Rectal smooth muscle tissue (tissue), 1 donor: Measurements from ENCODE around the gene MFSD2B.
"Not testable (repeated sequence)": the region's sequence is repeated elsewhere in the genome, so short reads cannot be mapped to it uniquely, and the experiment has no call there.

Experiments
- H3K27ac ChIP-seq: one replicate; pipeline ENCODE4 v1.7.0; 2013; ENCODE audit warnings: low read depth, low read length, inconsistent platforms
- H3K27me3 ChIP-seq: one replicate; pipeline ENCODE4 v1.7.0; 2013; ENCODE audit warnings: low read length; ENCODE audit not compliant: control insufficient read depth, insufficient read depth
- H3K36me3 ChIP-seq: one replicate; pipeline ENCODE4 v1.7.0; 2013; ENCODE audit warnings: low read length; ENCODE audit not compliant: control insufficient read depth, insufficient read depth
- H3K4me1 ChIP-seq: one replicate; pipeline ENCODE4 v1.7.0; 2013; ENCODE audit warnings: low read length; ENCODE audit not compliant: control insufficient read depth, insufficient read depth
- H3K4me3 ChIP-seq: one replicate; pipeline ENCODE4 v1.7.0; 2013; ENCODE audit warnings: low read length
- H3K9ac ChIP-seq: one replicate; pipeline ENCODE4 v1.7.0; 2013; ENCODE audit warnings: low read length

MFSD2B gene

GRCh38 chr2:24022324-24022974, 12.6 kb downstream of the MFSD2B start:
- Histone ChIP-seq H3K4me3 (no peak overlapping the region), H3K9ac (no peak overlapping the region), H3K27ac (no peak overlapping the region), H3K27me3 (no peaks in the 10 kb centered on the region), H3K36me3 (no peaks in the 10 kb centered on the region), H3K4me1 (no peaks in the 10 kb centered on the region)

GRCh38 chr2:24022975-24023575, 13.2 kb downstream of the MFSD2B start:
- H3K36me3 ChIP-seq = no peaks in the 10 kb centered on the region
- H3K4me3 ChIP-seq = no peak overlapping the region
- no peak overlapping the region for H3K9ac ChIP-seq
- no peaks in the 10 kb centered on the region for H3K4me1 ChIP-seq
- H3K27me3 ChIP-seq = no peaks in the 10 kb centered on the region
- H3K27ac ChIP-seq = no peak overlapping the region

GRCh38 chr2:24024018-24024417, 14.1 kb downstream of the MFSD2B start:
- Histone ChIP-seq H3K9ac (no peak overlapping the region), H3K27ac (no peak overlapping the region), H3K4me3 (no peak overlapping the region), H3K4me1 (no peaks in the 10 kb centered on the region), H3K36me3 (no peaks in the 10 kb centered on the region), H3K27me3 (no peaks in the 10 kb centered on the region)

- Histone ChIP-seq H3K4me3 (no peak overlapping the region), H3K36me3 (peaks cover under 1% of the 10 kb centered on the region), H3K27me3 (no peaks in the 10 kb centered on the region), H3K9ac (no peak overlapping the region), H3K27ac (no peak overlapping the region), H3K4me1 (no peaks in the 10 kb centered on the region)
Observed at GRCh38 chr2:24024996-24025663, 15.2 kb downstream of the MFSD2B start.

- Histone ChIP-seq H3K4me3 (no peak overlapping the region), H3K27ac (no peak overlapping the region), H3K36me3 (peaks cover 11% of the 10 kb centered on the region), H3K4me1 (no peaks in the 10 kb centered on the region), H3K27me3 (no peaks in the 10 kb centered on the region), H3K9ac (no peak overlapping the region)
Observed at GRCh38 chr2:24026233-24026632, 16.3 kb downstream of the MFSD2B start.

GRCh38 chr2:24038786-24039499, 29.1 kb downstream of the MFSD2B start:
- H3K9ac ChIP-seq = no peak overlapping the region
- H3K27ac ChIP-seq = no peak overlapping the region
- no peaks in the 10 kb centered on the region for H3K27me3 ChIP-seq
- H3K36me3 ChIP-seq = peaks cover 6% of the 10 kb centered on the region
- H3K4me1 ChIP-seq = no peaks in the 10 kb centered on the region
- H3K4me3 ChIP-seq = no peak overlapping the region

- Histone ChIP-seq H3K27ac (no peak overlapping the region), H3K4me1 (no peaks in the 10 kb centered on the region), H3K27me3 (no peaks in the 10 kb centered on the region), H3K36me3 (peaks cover 6% of the 10 kb centered on the region), H3K9ac (no peak overlapping the region), H3K4me3 (no peak overlapping the region)
Observed at GRCh38 chr2:24040511-24040910, 30.6 kb downstream of the MFSD2B start.

- not testable (repeated sequence) for H3K36me3 ChIP-seq, H3K27me3 ChIP-seq, H3K4me3 ChIP-seq, H3K4me1 ChIP-seq, H3K27ac ChIP-seq, H3K9ac ChIP-seq
Observed at GRCh38 chr2:24043133-24043532, 33.2 kb downstream of the MFSD2B start.

GRCh38 chr2:24045511-24046508, 35.9 kb downstream of the MFSD2B start:
- no peak overlapping the region for H3K27ac ChIP-seq
- peaks cover 4% of the 10 kb centered on the region for H3K27me3 ChIP-seq
- no peak overlapping the region for H3K9ac ChIP-seq
- peaks cover 3% of the 10 kb centered on the region for H3K4me1 ChIP-seq
- H3K4me3 ChIP-seq = no peak overlapping the region
- no peaks in the 10 kb centered on the region for H3K36me3 ChIP-seq

GRCh38 chr2:24046599-24046929, 36.7 kb downstream of the MFSD2B start:
- Histone ChIP-seq H3K27me3 (peaks cover 4% of the 10 kb centered on the region), H3K4me3 (peak overlapping the region; percentile 79), H3K9ac (peak overlapping the region; percentile 46), H3K27ac (no peak overlapping the region), H3K36me3 (no peaks in the 10 kb centered on the region), H3K4me1 (peaks cover 3% of the 10 kb centered on the region)

GRCh38 chr2:24046930-24047702, 37.2 kb downstream of the MFSD2B start, which contains the start of gene WDCP:
WDCP (minus strand) TSS chr2:24047391; CDS start chr2:24039494, 7,897 bp downstream.
- Histone ChIP-seq H3K4me1 (peaks cover 3% of the 10 kb centered on the region), H3K36me3 (no peaks in the 10 kb centered on the region), H3K27ac (peak within 1 kb of the TSS; percentile 53), H3K27me3 (peaks cover 4% of the 10 kb centered on the region), H3K4me3 (peak within 1 kb of the TSS; percentile 79), H3K9ac (peak within 1 kb of the TSS; percentile 46)
